ACC112 (cell line): ENCODE results near the gene IMPA2.
A peak's percentile ranks its signal among the peaks of the same experiment; 100 is the strongest.
"Not testable (repeated sequence)": the region's sequence is repeated elsewhere in the genome, so short reads cannot be mapped to it uniquely, and the experiment has no call there.

Experiments
- H2AFZ ChIP-seq: fragments of 200-600 bp; sonication (generic); one replicate; pipeline ENCODE4 v1.6.0; 2017; ENCODE audit warnings: antibody characterized with exemption, low read length; ENCODE audit not compliant: unreplicated experiment
- H3K27ac ChIP-seq: fragments of 200-600 bp; sonication (generic); 2 replicates; pipeline ENCODE4 v1.5.1; 2014; ENCODE audit warnings: low read depth, mild to moderate bottlenecking, antibody characterized with exemption, low read length, moderate library complexity
- H3K27me3 ChIP-seq: fragments of 200-600 bp; sonication (generic); 2 replicates; pipeline ENCODE4 v1.6.1; 2014; ENCODE audit warnings: mild to moderate bottlenecking, antibody characterized with exemption, low read length, moderate library complexity, mixed read lengths; ENCODE audit not compliant: insufficient read depth
- H3K36me3 ChIP-seq: fragments of 200-600 bp; sonication (generic); 2 replicates; pipeline ENCODE4 v1.6.1; 2016; ENCODE audit warnings: mild to moderate bottlenecking, antibody characterized with exemption, low read length, moderate library complexity, mixed read lengths; ENCODE audit not compliant: insufficient read depth
- H3K4me1 ChIP-seq: fragments of 200-600 bp; sonication (generic); one replicate; pipeline ENCODE4 v1.6.1; 2016; ENCODE audit warnings: low read length, mixed read lengths; ENCODE audit not compliant: insufficient read depth, unreplicated experiment, control insufficient read depth
- H3K4me3 ChIP-seq: fragments of 200-600 bp; sonication (generic); 2 replicates; pipeline ENCODE4 v1.5.1; 2014; ENCODE audit warnings: mild to moderate bottlenecking, low read depth, low read length
- H3K79me2 ChIP-seq: fragments of 200-600 bp; sonication (generic); one replicate; pipeline ENCODE4 v1.6.0; 2016; ENCODE audit warnings: low read length; ENCODE audit not compliant: control insufficient read depth, unreplicated experiment, insufficient read depth

IMPA2 gene

DNA sequence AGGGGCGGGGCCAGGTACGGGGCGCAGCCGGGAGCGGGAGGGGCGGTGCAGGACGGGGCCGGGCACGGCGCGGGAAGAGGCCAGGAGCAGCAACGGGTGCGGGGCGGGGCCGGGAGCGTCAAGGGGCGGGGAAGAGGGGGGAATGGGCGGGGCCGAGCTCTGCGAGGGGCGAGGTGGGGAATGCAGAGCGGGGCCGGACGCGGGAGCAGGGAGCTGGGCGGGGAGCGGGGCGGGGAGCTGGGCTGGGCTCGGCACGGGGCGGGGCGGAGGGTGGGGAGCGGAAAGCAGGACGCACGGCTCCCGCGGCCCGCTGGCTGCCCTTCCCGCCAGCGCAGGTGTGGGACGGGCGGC, at the start of gene IMPA2:
Gene IMPA2, plus strand, starts transcription at position 316 of the 351 bp plus-strand sequence. CDS start 163 bp downstream, outside the sequence.
- H3K27ac ChIP-seq, result peak within 1 kb of the TSS; percentile 77
- no peaks in the 10 kb centered on the region for H3K27me3 ChIP-seq
- H3K79me2 ChIP-seq, result no peaks in the 10 kb centered on the region
- H3K36me3 ChIP-seq, result no peaks in the 10 kb centered on the region
- H2AFZ ChIP-seq, result peak within 1 kb of the TSS; percentile 68
- peak within 1 kb of the TSS; percentile 84 for H3K4me3 ChIP-seq
- H3K4me1 ChIP-seq, result peaks cover 7% of the 10 kb centered on the region

GRCh38 chr18:11932393-11932792, 48.9 kb upstream of the IMPA2 start:
- Histone ChIP-seq H3K27me3 (no peaks in the 10 kb centered on the region), H3K36me3 (no peaks in the 10 kb centered on the region), H2AFZ (no peak overlapping the region), H3K4me3 (no peak overlapping the region), H3K4me1 (no peaks in the 10 kb centered on the region), H3K79me2 (no peaks in the 10 kb centered on the region), H3K27ac (no peak overlapping the region)

- H3K4me1 ChIP-seq, result no peaks in the 10 kb centered on the region
- H3K27me3 ChIP-seq, result no peaks in the 10 kb centered on the region
- H3K79me2 ChIP-seq, result no peaks in the 10 kb centered on the region
- peak overlapping the region; percentile 57 for H2AFZ ChIP-seq
- no peaks in the 10 kb centered on the region for H3K36me3 ChIP-seq
- no peak overlapping the region for H3K27ac ChIP-seq
- peak overlapping the region; percentile 44; the same call in 1 of the 2 replicates for H3K4me3 ChIP-seq
These were observed 43.3 kb upstream of the IMPA2 start for GRCh38 chr18:11937874-11938478.

GRCh38 chr18:11940956-11941355, 40.4 kb upstream of the IMPA2 start:
- H3K4me3 ChIP-seq, result no peak overlapping the region

DNA sequence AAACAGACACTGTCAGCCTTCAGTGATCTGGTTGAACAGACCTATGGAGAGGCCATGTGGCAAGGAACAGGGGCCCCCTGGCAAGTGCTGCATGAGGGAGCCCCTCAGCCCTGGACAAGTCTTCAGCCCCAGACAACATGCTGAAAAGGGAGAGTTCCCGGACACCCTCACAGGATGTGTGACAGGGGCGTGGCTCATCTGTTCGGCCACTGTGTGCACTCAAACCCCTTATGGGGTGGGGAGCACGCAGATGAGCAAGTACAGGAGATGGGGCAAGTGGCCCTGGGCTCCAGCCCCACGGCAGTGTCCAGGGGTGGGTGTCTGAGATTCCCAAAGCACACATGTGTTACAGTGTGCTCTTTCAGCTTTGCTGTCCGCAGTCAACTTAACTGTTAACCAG, 37.8 kb upstream of the IMPA2 start:
- Histone ChIP-seq H3K4me1 (peaks cover 19% of the 10 kb centered on the region), H3K4me3 (no peak overlapping the region), H3K27ac (no peak overlapping the region), H3K27me3 (no peaks in the 10 kb centered on the region), H3K36me3 (no peaks in the 10 kb centered on the region), H2AFZ (no peak overlapping the region), H3K79me2 (no peaks in the 10 kb centered on the region)

More at GRCh38 chr18:11940956-11941355, 40.4 kb upstream of the IMPA2 start:
- H3K27ac ChIP-seq, result no peak overlapping the region
- peaks cover 2% of the 10 kb centered on the region for H3K4me1 ChIP-seq
- no peaks in the 10 kb centered on the region for H3K36me3 ChIP-seq
- H2AFZ ChIP-seq, result no peak overlapping the region
- H3K27me3 ChIP-seq, result no peaks in the 10 kb centered on the region
- no peaks in the 10 kb centered on the region for H3K79me2 ChIP-seq

DNA sequence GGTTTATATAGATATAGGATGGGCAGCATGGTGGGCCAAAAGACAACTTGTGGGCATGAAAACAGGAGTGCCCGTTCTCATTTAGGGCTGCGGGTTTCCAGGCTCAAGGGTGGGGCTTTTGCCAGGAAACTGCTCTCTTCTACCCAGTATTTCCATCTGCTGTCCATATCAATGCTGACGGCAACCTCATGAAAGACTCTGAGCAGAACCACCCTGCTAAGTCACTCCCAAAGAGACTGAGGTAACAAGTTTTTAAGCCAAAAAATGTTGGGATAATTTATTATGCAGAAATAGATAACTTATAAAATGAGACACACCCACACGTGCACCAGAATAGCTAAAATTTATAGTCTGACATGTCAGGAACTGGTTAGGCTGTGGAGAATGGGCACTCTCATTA, 37.1 kb upstream of the IMPA2 start:
- Histone ChIP-seq H3K27me3 (no peaks in the 10 kb centered on the region), H3K27ac (no peak overlapping the region), H2AFZ (no peak overlapping the region), H3K36me3 (no peaks in the 10 kb centered on the region), H3K79me2 (no peaks in the 10 kb centered on the region), H3K4me1 (peaks cover 25% of the 10 kb centered on the region), H3K4me3 (no peak overlapping the region)

- H3K79me2 ChIP-seq, result no peaks in the 10 kb centered on the region
- H3K4me1 ChIP-seq, result peaks cover 25% of the 10 kb centered on the region
These were observed 36.5 kb upstream of the IMPA2 start for GRCh38 chr18:11944786-11945185.

DNA sequence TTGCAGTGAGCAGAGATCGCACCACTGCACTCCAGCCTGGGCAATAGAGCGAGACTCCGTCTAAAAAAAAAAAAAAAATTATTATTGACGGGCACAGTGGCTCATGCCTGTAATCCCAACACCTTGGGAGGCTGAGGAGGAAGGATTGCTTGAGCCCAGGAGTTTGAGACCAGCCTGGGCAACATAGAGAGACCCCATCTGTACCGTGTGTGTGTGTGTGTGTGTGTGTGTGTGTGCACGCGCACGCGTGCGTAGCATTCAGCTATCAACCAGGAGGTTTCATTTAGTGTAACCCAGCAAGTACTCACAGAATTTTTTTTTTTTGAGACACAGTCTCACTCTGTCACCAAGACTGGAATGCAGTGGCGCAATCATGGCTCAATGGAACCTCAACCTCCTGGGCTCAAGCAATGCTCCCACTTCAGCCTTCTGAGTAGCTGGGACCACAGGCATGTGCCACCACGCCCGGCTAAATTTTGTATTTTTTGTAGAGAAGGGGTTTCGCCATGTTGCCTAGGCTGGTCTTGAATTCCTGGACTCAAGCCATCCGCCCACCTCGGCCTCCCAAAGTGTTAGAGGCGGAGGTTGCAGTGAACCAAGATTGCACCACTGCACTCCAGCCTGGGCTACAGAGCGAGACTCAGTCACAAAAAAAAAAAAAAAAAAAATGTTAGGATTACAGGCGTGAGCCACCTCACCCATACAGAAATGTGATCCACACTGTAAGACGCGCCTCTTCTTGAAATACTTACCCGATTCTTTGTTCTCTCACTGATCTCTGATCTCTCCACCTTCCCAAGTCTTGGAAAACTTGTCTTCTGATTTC, 35.3 kb upstream of the IMPA2 start:
- H3K4me1 ChIP-seq, result peaks cover 25% of the 10 kb centered on the region
- not testable (repeated sequence) for H3K79me2 ChIP-seq, H3K27me3 ChIP-seq, H3K36me3 ChIP-seq
- H2AFZ ChIP-seq, result peak overlapping the region; percentile 77
- H3K4me3 ChIP-seq, result peak overlapping the region; percentile 72
- H3K27ac ChIP-seq, result peak overlapping the region; percentile 85

More at GRCh38 chr18:11944786-11945185, 36.5 kb upstream of the IMPA2 start:
- Histone ChIP-seq H2AFZ (no peak overlapping the region), H3K4me3 (no peak overlapping the region), H3K27me3 (no peaks in the 10 kb centered on the region), H3K36me3 (no peaks in the 10 kb centered on the region), H3K27ac (no peak overlapping the region)

DNA sequence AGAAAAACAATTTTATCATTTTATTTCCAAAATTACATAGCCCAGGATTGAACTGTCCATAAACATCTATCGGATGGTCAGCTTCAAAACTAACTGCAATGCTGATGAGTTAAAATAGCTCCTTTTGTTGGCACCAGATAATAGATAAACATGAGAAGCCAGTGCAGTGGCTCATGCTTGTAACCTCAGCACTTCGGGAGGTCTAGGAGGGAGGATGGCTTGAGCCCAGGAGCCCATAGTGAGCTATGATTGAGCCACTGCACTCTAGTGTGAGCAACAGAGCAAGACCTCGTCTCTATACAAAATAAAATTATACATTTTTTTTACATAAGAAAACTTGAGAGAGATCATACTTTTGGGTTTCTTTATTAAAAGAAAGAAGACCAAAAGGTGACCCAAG, 34.6 kb upstream of the IMPA2 start:
- Histone ChIP-seq H3K4me3 (peak overlapping the region; percentile 72), H2AFZ (peak overlapping the region; percentile 77), H3K27ac (peak overlapping the region; percentile 85), H3K79me2 (no peaks in the 10 kb centered on the region), H3K4me1 (peaks cover 25% of the 10 kb centered on the region), H3K27me3 (no peaks in the 10 kb centered on the region), H3K36me3 (no peaks in the 10 kb centered on the region)

DNA sequence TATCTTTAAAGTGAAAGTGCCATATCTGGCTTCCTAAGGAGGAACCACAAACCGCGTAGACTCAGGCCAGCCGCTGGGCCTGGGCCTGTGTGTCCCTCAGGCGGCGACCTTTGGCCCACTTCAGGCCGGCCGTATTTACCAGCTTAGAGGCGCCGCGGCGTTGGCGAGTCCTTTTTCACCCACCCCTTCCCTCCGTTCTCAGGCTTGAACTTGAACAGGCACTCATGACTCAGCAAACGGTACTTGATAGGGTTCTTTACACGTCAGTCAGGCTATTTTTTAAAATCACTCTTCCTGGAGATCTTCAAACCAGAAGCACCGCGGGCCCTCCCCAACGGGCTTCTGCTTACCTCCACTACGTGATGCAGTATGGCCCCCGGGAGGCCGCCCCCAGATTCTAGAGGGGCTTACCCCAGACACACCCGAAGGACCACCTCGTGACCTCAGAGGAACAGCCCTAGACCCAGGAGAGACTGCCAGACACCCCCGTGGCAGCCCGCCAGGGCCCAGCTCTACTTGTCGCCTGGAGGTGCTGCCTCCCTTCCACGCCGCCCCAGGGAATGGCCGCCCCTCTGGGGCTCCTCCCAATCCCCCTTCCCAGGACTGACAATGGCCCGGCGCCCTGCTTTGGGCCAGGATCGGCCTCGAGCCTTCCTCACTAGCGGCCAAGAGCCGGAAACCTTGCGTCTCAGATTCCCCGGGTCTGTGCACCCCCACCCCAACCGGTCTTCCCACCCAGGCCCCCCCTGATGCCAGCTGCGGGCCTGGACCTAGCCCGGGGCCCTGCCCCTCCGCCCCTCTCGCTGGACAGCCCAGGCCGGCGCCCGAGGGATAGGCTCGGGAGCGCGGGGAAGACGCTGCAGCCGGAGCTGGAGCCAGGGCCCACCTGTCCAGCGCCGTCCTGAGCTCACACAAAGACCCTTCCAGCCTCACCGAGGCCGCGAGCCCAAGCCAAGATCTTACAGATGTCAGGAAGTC, 33.8 kb upstream of the IMPA2 start:
- Histone ChIP-seq H3K4me1 (peaks cover 25% of the 10 kb centered on the region), H2AFZ (peak overlapping the region; percentile 73), H3K4me3 (peak overlapping the region; percentile 72), H3K79me2 (no peaks in the 10 kb centered on the region), H3K27ac (peak overlapping the region; percentile 85), H3K27me3 (no peaks in the 10 kb centered on the region), H3K36me3 (no peaks in the 10 kb centered on the region)
